Fibroblast of lung (primary cell): Measurements from ENCODE around the gene CAB39L. TPM values are rescaled to one million over a fixed set of nuclear protein-coding genes. Genes with fewer than 3 reads are reported as not detected.

Source experiments
- DNase-seq, 2 donors: peaks; one replicate each; pipeline versions ENCODE4 v3.0.0 to v3.0.0-alpha.2; 2010; ENCODE audit warnings: low read depth in 2 of 2
- H2AFZ ChIP-seq: 2 replicates; pipeline ENCODE4 v1.5.1; 2012; ENCODE audit warnings: low read length, control low read depth, inconsistent platforms
- H3K27ac ChIP-seq: 2 replicates; pipeline ENCODE4 v1.5.1; 2011; ENCODE audit warnings: low read length, control low read depth; ENCODE audit not compliant: insufficient read depth
- H3K27me3 ChIP-seq: 2 replicates; pipeline ENCODE4 v1.5.1; 2011; ENCODE audit warnings: mild to moderate bottlenecking, low read length; ENCODE audit not compliant: control insufficient read depth, insufficient read depth
- H3K36me3 ChIP-seq: 2 replicates; pipeline ENCODE4 v1.5.1; 2011; ENCODE audit warnings: low read length; ENCODE audit not compliant: control insufficient read depth, insufficient read depth
- H3K4me1 ChIP-seq: 2 replicates; pipeline ENCODE4 v1.5.1; 2011; ENCODE audit warnings: low read length; ENCODE audit not compliant: control insufficient read depth, insufficient read depth; ENCODE audit errors: extremely low read depth
- H3K4me2 ChIP-seq: 2 replicates; pipeline ENCODE4 v1.5.1; 2011; ENCODE audit warnings: low read length, control low read depth; ENCODE audit not compliant: insufficient read depth; ENCODE audit errors: extremely low read depth
- H3K4me3 ChIP-seq, 4 experiments: fragments of 200-600 bp in 1 of 4; sonication (generic) in 1 of 4; replicated peaks in 1 of 4; 2 replicates each; pipeline ENCODE4 v1.5.1; 2011 to 2016; ENCODE audit warnings: low read length in 4 of 4, low read depth in 3 of 4, mild to moderate bottlenecking in 3 of 4, control low read depth in 2 of 4, inconsistent platforms in 1 of 4, mixed read lengths in 1 of 4; ENCODE audit not compliant: insufficient read depth in 1 of 4; ENCODE audit errors: control extremely low read depth in 1 of 4
- H3K79me2 ChIP-seq: 2 replicates; pipeline ENCODE4 v1.5.1; 2012; ENCODE audit warnings: mild to moderate bottlenecking, low read length, inconsistent platforms; ENCODE audit not compliant: control insufficient read depth, insufficient read depth
- H3K9ac ChIP-seq: 2 replicates; pipeline ENCODE4 v1.5.1; 2011; ENCODE audit warnings: mild to moderate bottlenecking, low read length, control low read depth; ENCODE audit not compliant: insufficient read depth
- H3K9me3 ChIP-seq: 2 replicates; pipeline ENCODE4 v1.5.1; 2012; ENCODE audit warnings: low read depth, low read length; ENCODE audit not compliant: control insufficient read depth, insufficient read depth
- H4K20me1 ChIP-seq: 2 replicates; pipeline ENCODE4 v1.5.1; 2011; ENCODE audit warnings: low read length; ENCODE audit not compliant: control insufficient read depth, insufficient read depth; ENCODE audit errors: extremely low read depth
- EZH2 ChIP-seq: IDR thresholded peaks from 2 replicates; pipeline ENCODE4 v1.5.1; 2012; ENCODE audit warnings: low read length, control low read depth, mild to moderate bottlenecking; ENCODE audit errors: missing control alignments
- polyA plus RNA-seq, 2 donors: library from polyadenylated mRNA; depleted of rRNA in 1 of 2; stranded (reverse) in 1 of 2; unstranded in 1 of 2; fragments of >200 nt; gene quantifications; 2 replicates each; pipeline ENCODE4 v1.2.1, GENCODE V29; 2011 to 2012; ENCODE audit warnings: missing spikeins in 1 of 2
- total RNA-seq: library from RNA; depleted of rRNA; stranded (reverse); fragments of >200 nt; gene quantifications from 2 replicates; pipeline ENCODE4 v1.2.1, GENCODE V29; 2014
- TF ChIP-seq, protein P1 (sequence below), 2 donors: IDR thresholded peaks in 1 of 2; conservative IDR thresholded peaks in 1 of 2; 1 replicate in 1 of 2; 2 replicates in 1 of 2; pipeline ENCODE4 v1.5.1; 2011 to 2012; ENCODE audit warnings: low read length in 2 of 2, control low read depth in 1 of 2, inconsistent platforms in 1 of 2, low read depth in 1 of 2, mild to moderate bottlenecking in 1 of 2

Gene CAB39L
- total and polyA plus RNA-seq, 2 donors (not counting 1 experiment from before 2014, with no cell fraction given): 9.4 to 13.0 TPM

DNA sequence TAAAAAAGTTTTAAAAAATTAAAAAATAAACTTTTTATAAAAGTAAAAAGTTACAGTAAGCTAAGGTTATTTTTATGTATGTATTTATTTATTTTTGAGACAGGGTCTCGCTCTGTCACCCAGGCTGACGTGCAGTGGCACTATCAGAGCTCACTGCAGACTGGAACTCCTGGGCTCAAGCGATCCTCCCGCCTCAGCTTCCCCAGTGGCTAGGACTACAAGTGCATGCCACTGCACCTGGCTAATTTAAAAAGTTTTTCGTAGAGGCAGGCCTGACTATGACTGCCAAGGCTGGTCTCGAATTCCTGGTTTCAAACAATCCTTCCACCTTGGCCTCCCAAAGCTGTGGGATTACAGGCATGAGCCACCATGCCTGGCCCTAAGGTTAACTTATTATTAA lies 132.0 kb downstream of the CAB39L start:
- Histone ChIP-seq H3K4me2 (no peak overlapping the region), H3K27ac (no peak overlapping the region), H3K36me3 (no peaks in the 10 kb centered on the region), H2AFZ (no peak overlapping the region), H3K4me3 (no peak overlapping the region), H3K27me3 (no peaks in the 10 kb centered on the region), H3K9me3 (no peaks in the 10 kb centered on the region), H4K20me1 (no peaks in the 10 kb centered on the region), H3K9ac (no peak overlapping the region), H3K4me1 (peaks cover 27% of the 10 kb centered on the region), H3K79me2 (no peaks in the 10 kb centered on the region)
- TF ChIP-seq, protein P1, sequence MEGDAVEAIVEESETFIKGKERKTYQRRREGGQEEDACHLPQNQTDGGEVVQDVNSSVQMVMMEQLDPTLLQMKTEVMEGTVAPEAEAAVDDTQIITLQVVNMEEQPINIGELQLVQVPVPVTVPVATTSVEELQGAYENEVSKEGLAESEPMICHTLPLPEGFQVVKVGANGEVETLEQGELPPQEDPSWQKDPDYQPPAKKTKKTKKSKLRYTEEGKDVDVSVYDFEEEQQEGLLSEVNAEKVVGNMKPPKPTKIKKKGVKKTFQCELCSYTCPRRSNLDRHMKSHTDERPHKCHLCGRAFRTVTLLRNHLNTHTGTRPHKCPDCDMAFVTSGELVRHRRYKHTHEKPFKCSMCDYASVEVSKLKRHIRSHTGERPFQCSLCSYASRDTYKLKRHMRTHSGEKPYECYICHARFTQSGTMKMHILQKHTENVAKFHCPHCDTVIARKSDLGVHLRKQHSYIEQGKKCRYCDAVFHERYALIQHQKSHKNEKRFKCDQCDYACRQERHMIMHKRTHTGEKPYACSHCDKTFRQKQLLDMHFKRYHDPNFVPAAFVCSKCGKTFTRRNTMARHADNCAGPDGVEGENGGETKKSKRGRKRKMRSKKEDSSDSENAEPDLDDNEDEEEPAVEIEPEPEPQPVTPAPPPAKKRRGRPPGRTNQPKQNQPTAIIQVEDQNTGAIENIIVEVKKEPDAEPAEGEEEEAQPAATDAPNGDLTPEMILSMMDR (conservative IDR thresholded peaks at IDR 0.05 in 1 of 2, IDR thresholded peaks at IDR 0.05 in 1 of 2; ENCODE audit: low read depth in 1 of 2, low read length in 2 of 2): no peak
- no peak for TF ChIP-seq EZH2
- DNase-seq: no peak

DNA sequence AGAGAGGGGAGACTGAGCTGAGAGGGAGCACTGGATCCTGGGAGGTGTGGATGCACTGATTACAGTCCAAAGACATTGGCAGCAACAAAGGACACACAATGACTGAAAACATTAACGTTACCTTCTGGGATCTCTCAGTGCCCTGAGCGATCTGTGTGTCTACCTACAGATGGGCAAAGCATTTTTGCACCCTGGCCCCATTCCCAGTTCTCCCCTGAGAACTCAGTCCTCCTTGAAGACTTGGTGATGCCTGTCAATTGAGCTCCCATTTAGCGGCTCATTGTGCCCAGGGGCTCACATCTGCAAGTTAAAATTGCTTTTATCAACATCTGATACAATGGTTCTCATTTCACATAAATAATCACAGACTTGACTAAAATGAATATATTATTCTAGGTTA lies 133.6 kb downstream of the CAB39L start:
- H3K9ac ChIP-seq: no peak overlapping the region
- no peaks in the 10 kb centered on the region for H4K20me1 ChIP-seq
- no peak overlapping the region for H3K27ac ChIP-seq
- no peak for DNase-seq
- H2AFZ ChIP-seq: no peak overlapping the region
- no peaks in the 10 kb centered on the region for H3K27me3 ChIP-seq
- peaks cover 27% of the 10 kb centered on the region for H3K4me1 ChIP-seq
- H3K9me3 ChIP-seq: no peaks in the 10 kb centered on the region
- H3K4me3 ChIP-seq: no peak overlapping the region
- no peak overlapping the region for H3K4me2 ChIP-seq
- no peak for TF ChIP-seq EZH2
- TF ChIP-seq, protein P1 (conservative IDR thresholded peaks at IDR 0.05 in 1 of 2, IDR thresholded peaks at IDR 0.05 in 1 of 2; ENCODE audit: low read depth in 1 of 2, low read length in 2 of 2): no peak
- no peaks in the 10 kb centered on the region for H3K36me3 ChIP-seq
- H3K79me2 ChIP-seq: no peaks in the 10 kb centered on the region

DNA sequence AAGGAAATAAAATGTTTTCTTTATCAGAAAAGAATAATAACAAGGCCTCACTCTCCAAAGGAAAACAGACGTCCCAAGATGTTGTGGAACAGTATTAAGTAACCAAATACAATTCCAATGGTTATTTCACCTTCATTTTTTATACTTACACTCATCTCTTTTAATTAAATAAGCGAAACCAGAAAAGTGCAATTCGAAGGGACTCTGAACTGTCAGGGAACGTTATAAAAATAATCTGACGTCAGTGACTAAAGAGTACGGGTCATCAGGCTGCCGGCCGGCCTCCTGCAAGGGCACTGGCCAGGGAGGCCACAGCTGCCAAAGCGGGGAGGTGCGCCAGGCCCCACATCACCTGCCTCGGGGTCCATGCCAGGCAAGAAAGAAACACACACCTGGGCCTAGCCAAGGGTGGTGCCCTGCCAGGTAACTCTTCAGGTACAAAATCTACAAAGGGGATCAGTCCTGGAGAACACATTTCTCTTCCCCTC lies 134.9 kb downstream of the CAB39L start:
- Histone ChIP-seq H4K20me1 (no peaks in the 10 kb centered on the region), H3K79me2 (no peaks in the 10 kb centered on the region), H3K4me1 (peaks cover 19% of the 10 kb centered on the region), H2AFZ (peak overlapping the region; percentile 13), H3K9ac (no peak overlapping the region), H3K4me2 (peak overlapping the region; percentile 56), H3K36me3 (no peaks in the 10 kb centered on the region), H3K4me3 (no peak overlapping the region), H3K27me3 (no peaks in the 10 kb centered on the region), H3K27ac (peak overlapping the region; percentile 74), H3K9me3 (no peaks in the 10 kb centered on the region)
- peak in 1 of 2 donors; percentile 53 for DNase-seq
- TF ChIP-seq, protein P1 (conservative IDR thresholded peaks at IDR 0.05 in 1 of 2, IDR thresholded peaks at IDR 0.05 in 1 of 2; ENCODE audit: low read depth in 1 of 2, low read length in 2 of 2): no peak
- no peak for TF ChIP-seq EZH2
